NCI-H2107 treated with DMSO at 0.1 percent for 48 hours (cell line): ENCODE data around the gene COX18.

Source experiments
- DNase-seq: peaks from one replicate; lab custom pipeline; 2025; ENCODE audit not compliant: unreplicated experiment; lab: John Stamatoyannopoulos, UW

Gene COX18

DNA sequence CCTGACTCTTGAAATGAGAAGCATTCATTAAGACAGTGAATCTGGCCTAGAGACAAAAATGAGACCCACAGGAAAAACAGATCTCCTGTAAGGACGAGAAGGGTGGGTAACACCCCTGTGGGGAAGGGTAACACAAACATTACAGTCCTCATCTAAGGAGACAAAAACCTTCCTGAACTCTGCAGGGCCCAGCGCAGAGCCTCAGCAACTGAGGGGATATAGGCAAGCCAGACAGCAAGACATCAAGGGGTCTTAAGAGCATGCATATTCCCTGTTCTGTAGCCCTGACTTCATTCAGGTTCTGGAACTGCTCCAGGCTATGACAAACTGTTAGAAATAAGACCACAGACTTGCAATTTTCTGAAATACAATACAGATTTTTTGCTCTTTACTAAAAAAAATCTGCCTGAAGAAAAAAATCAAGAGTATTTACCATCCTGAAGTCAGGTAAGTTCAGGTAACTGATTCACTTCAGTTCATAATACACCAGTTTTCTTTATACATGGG is 15.5 kb downstream of the COX18 start:
- no peak for DNase-seq

DNA sequence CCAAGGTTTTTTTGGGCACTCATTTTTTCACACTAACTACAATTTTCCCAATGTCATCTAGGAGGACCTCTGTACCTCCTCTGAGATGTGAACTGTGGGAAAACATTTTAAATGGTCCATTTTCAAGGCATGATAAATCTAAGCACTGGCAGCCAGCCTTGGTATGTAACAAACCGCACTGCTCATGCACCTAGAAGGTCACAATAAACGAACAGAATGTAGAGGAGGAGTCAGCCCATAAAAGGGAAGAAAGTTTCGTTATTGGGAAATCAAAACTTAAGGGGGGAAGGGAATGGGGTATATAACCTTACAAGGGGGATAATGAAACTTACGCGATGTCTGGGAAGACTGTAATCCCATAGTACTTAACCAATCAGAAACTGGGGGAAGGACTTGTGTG is 16.4 kb downstream of the COX18 start:
- no peak for DNase-seq

DNA sequence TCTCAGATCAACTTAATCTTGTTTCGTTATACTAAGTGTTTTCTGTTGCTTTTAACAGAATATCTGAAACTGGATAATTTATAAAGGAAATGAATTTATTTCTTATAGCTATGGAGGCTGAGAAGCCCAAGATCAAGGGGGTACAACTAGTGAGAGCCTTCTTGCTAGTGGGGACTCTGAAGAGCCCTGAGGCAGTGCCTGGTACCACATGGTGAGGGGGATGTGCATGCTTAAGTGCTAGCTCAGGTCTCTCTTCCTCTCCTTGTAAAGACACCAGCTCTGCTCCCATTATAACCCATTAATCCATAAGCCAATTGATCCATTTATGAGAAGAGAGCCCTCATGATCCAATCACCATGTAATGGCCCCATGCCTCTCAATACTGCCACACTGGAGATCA is 17.9 kb downstream of the COX18 start:
- DNase-seq: no peak

DNA sequence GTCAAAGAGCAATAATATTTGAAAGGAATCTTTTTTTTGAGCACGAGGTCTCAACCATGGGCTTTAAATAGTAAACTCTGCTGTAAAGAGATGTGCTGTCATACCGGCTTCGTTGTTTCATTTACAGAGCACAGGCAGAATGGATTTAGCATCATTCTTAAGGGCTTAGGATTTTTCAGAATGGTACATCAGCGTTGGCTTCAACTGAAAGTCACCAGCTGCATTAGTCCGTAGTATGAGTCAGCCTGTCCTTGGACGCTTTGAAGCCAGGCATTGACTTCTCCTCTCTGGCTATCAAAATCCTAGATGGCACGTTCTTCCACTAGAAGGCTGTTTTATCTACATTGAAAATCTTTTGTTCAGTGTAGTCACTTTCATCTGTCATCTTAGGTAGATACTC is 23.6 kb downstream of the COX18 start:
- DNase-seq: no peak

DNA sequence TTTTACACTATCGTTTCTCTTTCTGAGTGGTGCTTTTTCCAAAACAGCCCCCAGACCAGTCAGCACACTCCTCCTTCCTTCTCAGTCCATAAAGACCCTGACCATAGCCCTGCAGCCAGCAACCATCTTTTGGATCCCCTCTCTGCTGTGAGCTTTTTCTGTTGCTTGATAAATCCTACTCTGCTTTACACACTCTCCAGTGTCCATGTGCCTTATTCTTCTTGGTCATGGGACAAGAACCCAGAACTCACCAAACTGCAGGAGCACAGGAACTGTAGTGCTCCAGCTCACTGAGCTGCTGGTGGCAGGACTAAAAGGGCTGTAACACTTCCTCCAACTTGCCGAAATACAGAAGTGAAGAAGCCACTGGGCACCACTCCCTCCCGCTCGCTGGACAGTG is 32.5 kb downstream of the COX18 start:
- DNase-seq: no peak

DNA sequence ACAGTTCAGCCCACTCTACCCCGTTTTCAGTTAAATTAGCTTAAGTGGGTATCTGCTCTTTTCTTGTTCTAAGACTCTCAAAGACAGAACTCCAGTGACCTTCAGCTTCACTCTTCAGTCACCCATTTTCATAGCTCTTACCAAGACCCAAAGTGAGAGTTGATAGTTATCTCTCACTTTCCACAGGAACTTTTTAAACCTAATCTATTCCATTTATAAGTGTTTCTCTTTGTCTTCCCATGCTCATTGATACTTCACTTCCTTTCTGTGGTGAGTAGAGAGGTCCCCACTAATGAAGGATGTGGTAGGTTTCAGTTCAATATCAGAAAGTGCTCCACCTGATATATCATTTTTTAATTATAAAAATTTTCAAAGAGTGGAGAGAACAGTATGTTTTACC is 33.4 kb downstream of the COX18 start:
- no peak for DNase-seq

DNA sequence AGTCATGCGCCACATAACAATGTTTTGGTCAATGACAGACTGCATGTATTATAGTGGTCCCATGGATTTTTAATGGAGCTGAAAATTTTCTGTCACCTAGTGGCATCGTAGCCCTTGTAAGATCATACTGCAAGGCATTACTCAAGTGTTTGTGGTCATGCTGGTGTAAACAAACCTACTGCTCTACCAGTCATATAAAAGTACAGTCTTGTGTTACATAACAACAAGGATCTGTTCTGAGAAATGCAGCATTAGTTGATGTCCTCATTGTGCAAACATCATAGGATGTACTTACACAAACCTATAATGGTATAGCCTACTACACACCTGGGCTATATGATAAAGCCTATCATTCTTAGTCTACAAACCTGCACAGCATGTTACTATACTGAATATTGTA is 34.6 kb downstream of the COX18 start:
- DNase-seq: no peak

DNA sequence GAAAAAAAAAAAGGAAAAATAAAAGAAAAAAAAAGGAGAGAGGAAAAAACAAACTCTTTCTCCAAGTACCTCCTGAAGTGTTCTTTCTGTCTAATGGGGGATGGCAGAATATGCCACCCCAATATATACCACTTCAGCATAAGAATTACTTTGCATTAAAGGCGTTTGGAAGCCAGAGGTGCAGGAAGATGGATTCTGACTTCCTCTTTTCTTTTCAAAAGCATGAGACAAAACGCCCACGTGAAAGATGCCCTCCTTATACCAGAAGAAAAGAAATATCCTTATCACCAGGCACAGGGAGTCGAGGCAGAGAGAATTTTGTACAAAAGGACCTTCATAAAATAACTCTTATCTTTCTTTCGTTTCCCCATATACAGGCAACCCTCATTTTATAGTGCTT is 40.9 kb downstream of the COX18 start:
- DNase-seq: no peak

DNA sequence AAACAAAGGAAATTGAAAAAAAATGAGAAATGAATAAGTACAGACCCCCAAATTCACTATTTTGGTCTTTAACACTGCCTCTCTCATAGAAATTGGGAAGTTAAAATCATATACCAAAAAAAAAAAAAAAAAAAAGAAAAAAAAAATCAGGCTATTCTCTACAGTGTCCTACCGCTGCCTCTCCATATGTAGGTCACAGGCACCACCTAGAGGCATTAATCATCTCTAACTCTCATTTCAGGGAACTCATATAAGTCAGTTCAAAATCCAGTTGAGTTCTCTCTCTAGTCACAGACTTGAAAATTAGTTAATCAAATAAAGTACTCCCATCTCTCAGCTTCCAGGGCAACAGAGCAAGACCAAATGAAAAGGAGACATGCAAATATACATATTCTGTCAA is 47.9 kb downstream of the COX18 start:
- DNase-seq: no peak

DNA sequence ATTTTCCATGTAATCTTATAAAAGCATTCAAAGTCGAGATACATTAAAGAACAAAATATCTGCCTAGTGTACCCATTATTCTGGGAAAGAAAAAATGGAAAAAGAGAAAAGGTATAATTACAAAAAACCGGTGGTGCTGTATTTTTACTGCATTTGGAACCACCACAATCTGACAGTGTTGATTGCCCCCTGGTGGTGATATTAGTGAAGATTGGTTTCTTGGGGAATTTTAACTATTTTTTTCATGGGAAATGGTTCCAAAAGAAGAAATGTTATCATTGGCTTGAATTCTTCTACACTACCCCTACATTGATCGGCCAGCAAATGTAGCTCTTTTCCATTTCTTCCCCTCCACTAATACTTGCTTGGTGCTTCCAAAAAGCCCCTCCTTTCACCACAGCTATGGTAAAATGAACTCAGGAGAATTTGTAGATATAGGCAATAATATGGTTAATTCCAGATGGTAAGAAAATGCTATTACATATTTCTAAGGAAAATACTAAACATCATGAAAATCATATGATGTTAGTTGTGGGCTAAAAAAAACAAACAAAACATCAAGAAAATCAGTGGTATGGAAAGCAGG is 50.0 kb downstream of the COX18 start:
- DNase-seq: no peak

DNA sequence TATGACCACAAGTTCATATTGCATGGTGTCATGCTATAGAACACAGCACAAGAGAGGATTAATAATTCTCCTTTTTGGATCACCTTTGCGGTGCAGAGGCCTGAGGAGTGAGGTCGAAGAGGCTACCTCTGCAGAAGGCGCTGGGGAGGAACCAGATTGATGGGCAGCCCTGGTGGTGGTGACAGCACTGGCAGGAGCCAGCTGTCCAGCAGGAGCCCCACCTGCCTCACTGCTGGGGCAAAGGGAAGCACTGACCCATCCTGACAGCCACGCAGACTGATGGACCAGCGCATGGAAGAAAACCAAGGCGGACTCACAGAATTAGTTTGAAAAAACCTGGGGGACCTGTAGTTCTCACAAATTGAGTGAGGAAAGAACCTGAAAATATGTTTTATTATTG is 50.9 kb downstream of the COX18 start:
- DNase-seq: no peak

DNA sequence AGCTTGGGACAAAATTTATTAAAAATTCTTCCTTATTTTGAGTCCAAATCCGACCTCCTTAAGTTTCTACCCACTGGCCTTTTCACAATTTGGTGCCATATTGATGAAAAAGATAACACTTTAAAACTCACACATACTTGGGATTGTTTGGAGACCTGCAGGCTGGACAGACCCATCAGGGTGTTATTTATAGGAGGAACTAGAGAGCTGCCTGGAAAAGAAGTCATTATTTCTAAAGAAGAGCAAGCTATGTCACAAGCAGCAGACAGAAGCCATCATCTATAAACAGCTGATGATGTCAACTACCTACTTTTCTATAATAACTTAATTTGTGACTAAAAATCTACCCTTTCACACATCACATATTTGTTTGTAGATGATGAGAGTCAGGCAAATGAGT is 56.2 kb downstream of the COX18 start:
- no peak for DNase-seq

DNA sequence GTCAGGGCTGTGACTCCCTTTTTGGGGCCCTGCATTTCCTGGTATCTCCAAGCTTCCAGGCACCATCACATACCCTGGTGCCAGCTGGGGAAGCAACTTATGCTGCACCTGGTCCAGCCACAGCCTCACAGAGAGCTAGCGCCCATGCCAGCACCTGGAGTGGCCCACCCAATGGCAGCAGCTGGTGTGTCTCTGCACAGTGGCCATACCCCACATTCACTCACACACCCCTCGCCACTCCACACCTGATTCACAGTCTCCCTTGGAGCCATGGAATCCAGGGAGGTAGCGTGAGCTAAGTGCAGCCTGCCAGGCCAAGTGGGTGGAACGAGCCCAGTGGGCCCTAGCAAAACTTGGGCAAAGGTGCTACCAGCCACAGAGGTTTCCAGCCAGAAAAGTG is 56.8 kb downstream of the COX18 start:
- DNase-seq: no peak

DNA sequence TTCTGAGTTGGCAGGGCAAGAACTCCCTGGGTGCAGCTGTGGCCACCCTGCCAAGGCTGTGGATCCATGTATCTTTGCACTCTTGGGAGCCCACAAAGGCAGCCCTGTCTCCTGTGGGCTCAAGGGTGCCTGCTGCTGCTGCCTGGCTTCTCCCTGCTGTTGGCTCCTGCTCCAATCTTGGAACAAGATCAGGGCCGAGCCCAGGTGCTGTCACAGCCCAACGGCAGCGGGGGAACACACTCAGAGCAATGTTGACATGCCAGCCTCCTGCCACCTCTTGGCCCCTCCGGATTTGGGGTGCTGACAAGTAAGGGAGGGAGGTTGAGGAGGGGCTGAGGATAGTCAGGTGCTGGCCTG is 57.9 kb downstream of the COX18 start:
- DNase-seq: no peak

DNA sequence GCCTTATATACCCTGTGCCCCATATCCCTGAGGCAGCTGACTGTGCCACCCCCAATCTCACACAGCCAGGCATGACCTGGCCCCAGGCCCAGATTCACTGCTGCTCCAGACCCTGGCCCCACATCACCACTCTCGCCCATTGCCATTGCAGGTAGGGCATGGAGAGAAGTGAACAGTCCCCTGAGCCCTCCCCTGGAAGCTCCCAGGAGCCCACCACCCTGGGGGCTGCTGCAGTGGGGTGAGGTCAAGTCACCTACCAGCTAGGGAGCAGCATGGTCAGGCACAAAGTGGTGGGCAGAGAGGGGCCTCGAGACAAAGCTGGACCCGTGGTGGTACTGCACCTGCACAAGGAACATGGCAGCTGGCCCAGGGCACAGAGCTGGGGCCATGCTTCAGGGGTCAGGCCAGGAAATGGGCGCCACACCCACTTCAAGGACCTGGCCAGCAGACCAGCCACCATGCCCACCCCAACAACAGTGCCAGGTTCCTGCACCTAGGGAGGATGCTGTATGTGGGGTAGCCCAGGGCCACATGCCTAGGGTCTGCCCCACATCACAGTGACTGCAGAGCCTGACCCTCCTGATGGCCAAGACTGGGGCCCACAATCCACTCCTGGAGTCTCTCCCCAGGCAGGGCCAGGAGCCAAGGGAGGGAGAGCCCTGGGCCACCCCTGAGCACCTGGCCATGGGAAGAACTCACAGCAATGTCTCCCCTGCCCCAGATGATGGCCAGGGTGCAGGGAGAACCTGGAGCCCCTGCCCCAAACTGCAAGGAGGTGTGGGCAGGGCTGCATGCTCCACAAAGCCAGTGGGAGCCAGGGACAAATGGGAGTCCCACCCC is 58.5 kb downstream of the COX18 start:
- no peak for DNase-seq

DNA sequence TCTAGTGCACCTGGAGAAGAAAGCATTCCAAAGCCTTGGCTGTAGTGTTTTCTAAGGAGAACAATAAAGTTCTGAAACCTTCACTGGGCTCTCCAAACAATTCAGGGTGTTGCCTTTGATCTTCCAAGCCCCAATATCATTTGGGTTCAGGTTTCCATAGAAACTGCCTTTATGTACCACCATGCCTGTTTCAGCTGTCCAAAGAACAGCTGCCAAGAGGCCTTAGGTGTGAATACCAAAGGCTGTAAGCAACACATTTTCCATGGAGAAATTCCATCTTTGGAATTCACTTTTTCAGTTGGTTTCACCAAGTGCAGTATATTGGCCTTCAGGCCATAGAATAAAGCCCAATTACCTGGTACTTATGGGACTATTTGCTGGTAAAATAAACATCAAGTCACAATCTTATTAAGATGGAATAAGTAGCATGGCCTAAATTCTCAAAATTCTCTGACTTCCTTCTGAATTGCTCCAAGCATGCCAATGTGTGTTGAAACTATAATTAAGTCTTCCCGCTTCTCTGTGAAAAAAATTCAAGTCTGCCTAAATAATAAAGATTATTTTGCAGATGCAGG is 61.9 kb downstream of the COX18 start:
- DNase-seq: no peak

DNA sequence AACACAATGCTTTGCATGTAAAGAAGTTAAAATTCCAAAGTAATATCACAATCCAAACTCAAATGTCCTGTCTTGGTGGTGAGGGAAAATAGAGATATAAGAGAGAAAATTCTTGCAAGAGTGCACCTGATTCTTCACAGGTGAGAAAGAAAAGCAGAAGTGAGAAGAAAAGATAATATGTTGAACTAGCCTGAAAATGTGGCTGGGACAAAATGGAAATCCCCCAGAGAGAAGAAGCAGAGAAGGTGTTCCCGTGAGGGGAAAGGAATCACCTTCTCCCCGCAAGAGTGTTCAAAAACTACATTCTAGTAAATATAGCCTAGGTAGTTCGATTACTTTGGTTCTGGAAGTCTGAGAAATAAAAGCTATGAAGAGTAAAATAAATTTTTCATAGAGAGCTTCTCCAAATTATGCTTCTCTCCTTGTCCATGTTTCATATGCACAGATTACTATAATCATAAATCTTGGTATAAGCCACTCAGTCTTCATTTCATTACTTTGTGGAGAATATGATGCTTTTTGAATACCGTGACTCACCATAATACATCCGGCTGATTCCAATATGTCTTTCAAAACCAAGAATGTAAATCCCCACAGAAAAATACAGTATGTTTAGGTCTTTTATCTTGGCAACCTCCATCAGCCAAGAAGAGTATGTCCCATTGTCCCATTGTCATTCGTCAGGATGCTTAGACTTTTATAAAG is 63.1 kb downstream of the COX18 start:
- DNase-seq: no peak

DNA sequence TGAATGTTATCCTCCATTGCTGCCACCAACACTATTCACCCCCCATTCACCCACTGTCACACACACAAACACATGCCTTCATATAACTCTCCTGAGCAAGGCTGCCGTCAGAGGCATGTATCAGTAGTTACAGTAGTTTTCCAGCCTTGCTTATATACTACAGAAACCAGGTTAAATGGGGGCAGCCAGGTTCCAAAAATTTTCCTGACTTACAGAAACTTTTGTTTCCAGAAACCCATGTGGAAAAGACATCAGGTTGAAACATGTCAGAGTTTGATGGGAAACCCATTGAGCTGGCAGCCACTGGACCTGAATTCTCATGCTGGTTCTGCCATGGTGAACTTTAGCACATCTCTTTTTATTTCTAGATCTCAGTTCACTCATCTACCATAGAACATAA is 64.0 kb downstream of the COX18 start:
- DNase-seq: no peak
